Kidney (tissue), 14 donors: Measurements from ENCODE around the gene VPS35L. TPM values are rescaled to one million over a fixed set of nuclear protein-coding genes. Genes with fewer than 3 reads are reported as not detected.

Experiments used
- DNase-seq, 5 donors: peaks; one replicate each; pipeline ENCODE4 v3.0.0-alpha.2; 2013 to 2020
- FAIRE-seq: peaks from 2 replicates; lab custom pipeline; 2012; peaks lifted over from hg19 to GRCh38; lab: Jason Lieb, UNC
- H3K27ac ChIP-seq, 2 donors: one replicate each; pipeline ENCODE4 v1.7.0; 2013; ENCODE audit warnings: low read depth in 2 of 2, low read length in 2 of 2, inconsistent platforms in 1 of 2
- H3K27me3 ChIP-seq: one replicate; pipeline ENCODE4 v1.7.1; 2013; ENCODE audit warnings: low read length, inconsistent platforms; ENCODE audit not compliant: control insufficient read depth, insufficient read depth
- H3K36me3 ChIP-seq, 3 donors: one replicate each; pipeline versions ENCODE4 v1.7.0 to v1.7.1; 2013; ENCODE audit warnings: low read length in 3 of 3, control low read depth in 1 of 3, inconsistent platforms in 1 of 3; ENCODE audit not compliant: insufficient read depth in 3 of 3, control insufficient read depth in 2 of 3
- H3K4me1 ChIP-seq, 3 donors: one replicate each; pipeline versions ENCODE4 v1.7.0 to v1.7.1; 2013; ENCODE audit warnings: low read length in 3 of 3, inconsistent platforms in 1 of 3, low read depth in 1 of 3; ENCODE audit not compliant: control insufficient read depth in 2 of 3, insufficient read depth in 2 of 3
- H3K4me3 ChIP-seq, 3 donors: one replicate each; pipeline versions ENCODE4 v1.7.0 to v1.8.1; 2013; ENCODE audit warnings: low read length in 3 of 3, control low read depth in 1 of 3, inconsistent platforms in 1 of 3
- H3K9ac ChIP-seq, 3 donors: one replicate each; pipeline versions ENCODE4 v1.7.0 to v1.7.1; 2013; ENCODE audit warnings: low read length in 3 of 3, control low read depth in 1 of 3, inconsistent platforms in 1 of 3
- H3K9me3 ChIP-seq, 3 donors: one replicate each; pipeline versions ENCODE4 v1.7.0 to v1.7.1; 2013; ENCODE audit warnings: low read length in 3 of 3, control low read depth in 1 of 3, inconsistent platforms in 1 of 3; ENCODE audit not compliant: control insufficient read depth in 2 of 3, insufficient read depth in 1 of 3
- intact Hi-C: fragments of 100-400 bp; cut with DNase I; formaldehyde crosslinking; loops from one replicate; pipeline ENCODE4 v1.11.1; 2022
- polyA plus RNA-seq: library from polyadenylated mRNA; stranded (reverse); fragments of 350-450 nt; fragmentation: Illumina TruSeq; extraction: RNeasy Lipid Tissue Mini Kit (QIAGEN cat#74804); gene quantifications from one replicate; pipeline ENCODE4 v1.2.3, GENCODE V29; 2014; ENCODE audit warnings: low read depth, low replicate concordance; ENCODE audit not compliant: insufficient read depth
- total RNA-seq: library from RNA; stranded (reverse); fragmentation: NEBNext Ultra II Directional; extraction: Animal tissue kit (Norgen Biotek cat#: 25700); gene quantifications from one replicate; pipeline ENCODE4 v1.2.1, GENCODE V29; 2021
- TF ChIP-seq, protein P1 (sequence below): IDR thresholded peaks from 3 replicates; pipeline ENCODE4 v1.5.1; 2012; ENCODE audit warnings: mild to moderate bottlenecking, moderate library complexity, borderline replicate concordance; ENCODE audit not compliant: insufficient read depth; ENCODE audit errors: extremely low read depth
- donor health status: control.
- donor health status: control.
- donor health status: control.
- donor health status: control.
- donor health status: control.
- donor health status: DM: yes; HTN: yes; CAD: no.
- donor health status: Normal renal cell carcinoma (clear cell type).

The VPS35L gene
- total and polyA plus RNA-seq, 2 donors from 2014 or later, result 42.4 to 63.5 TPM

DNA sequence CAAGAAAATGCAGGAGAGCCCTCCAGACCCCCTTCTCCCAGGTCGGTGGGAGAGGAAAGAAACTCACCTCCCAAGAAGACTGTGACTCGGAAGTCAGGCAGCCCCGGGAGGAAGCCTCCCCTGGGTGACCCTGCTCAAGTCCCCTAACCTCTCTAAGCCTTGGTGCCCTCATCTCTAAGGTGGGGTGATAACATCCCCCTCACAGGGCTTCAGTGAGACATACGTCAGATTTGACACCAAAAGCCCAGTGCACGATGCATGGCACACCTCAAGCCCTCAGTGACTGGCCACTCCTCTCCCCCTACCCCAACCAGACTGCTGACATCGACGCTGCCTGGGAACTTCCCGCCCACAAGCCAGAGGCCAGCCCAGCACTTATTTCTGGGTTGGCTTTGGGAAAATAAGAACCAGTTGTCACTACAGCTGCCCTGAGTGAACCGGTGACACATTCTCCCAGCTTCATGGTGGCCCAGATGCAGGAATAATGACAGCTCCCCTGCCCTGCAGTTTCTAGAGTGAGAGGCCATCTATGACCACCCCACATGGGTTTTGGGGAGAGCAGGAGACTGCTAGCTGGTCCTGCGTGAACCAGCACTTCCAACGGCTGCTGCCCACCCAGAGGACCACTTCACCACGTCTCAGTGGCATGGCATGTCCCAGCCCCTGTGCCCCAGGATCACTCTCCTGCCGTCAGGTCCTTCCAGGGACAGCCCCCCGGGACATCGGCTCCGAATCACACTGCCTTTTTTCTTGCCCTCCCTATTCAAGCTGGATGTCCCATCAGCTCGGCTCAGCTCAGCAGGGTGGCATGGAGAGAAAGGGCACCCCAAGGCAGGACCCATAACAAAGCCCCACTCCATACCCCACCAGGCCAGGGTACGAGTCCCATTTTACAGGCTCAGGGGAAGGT, 153.0 kb downstream of the VPS35L start:
- no peak overlapping the region for H3K9ac ChIP-seq
- TF ChIP-seq, protein P1, sequence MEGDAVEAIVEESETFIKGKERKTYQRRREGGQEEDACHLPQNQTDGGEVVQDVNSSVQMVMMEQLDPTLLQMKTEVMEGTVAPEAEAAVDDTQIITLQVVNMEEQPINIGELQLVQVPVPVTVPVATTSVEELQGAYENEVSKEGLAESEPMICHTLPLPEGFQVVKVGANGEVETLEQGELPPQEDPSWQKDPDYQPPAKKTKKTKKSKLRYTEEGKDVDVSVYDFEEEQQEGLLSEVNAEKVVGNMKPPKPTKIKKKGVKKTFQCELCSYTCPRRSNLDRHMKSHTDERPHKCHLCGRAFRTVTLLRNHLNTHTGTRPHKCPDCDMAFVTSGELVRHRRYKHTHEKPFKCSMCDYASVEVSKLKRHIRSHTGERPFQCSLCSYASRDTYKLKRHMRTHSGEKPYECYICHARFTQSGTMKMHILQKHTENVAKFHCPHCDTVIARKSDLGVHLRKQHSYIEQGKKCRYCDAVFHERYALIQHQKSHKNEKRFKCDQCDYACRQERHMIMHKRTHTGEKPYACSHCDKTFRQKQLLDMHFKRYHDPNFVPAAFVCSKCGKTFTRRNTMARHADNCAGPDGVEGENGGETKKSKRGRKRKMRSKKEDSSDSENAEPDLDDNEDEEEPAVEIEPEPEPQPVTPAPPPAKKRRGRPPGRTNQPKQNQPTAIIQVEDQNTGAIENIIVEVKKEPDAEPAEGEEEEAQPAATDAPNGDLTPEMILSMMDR, result no peak
- peak in 2 of 5 donors; percentile 13 to 64 for DNase-seq

GRCh38 chr16:19709381-19710136, 154.1 kb downstream of the VPS35L start:
- Histone ChIP-seq H3K4me1 (peaks cover 0 to 6% (median 5%) of the 10 kb centered on the region in 3 donors), H3K9ac (no peak overlapping the region), H3K27ac (no peak overlapping the region), H3K36me3 (peaks cover 0 to 29% (median 5%) of the 10 kb centered on the region in 3 donors), H3K4me3 (no peak overlapping the region), H3K9me3 (no peaks in the 10 kb centered on the region), H3K27me3 (no peaks in the 10 kb centered on the region)
- TF ChIP-seq, protein P1, result no peak
- intact Hi-C loops, result no loop called here
- peak in 1 of 5 donors; percentile 48 for DNase-seq
- FAIRE-seq, result no peak

More for the DNA sequence above, 153.0 kb downstream of the VPS35L start:
- Histone ChIP-seq H3K9me3 (no peaks in the 10 kb centered on the region), H3K4me3 (no peak overlapping the region), H3K36me3 (peaks cover 0 to 31% (median 4%) of the 10 kb centered on the region in 3 donors), H3K27me3 (no peaks in the 10 kb centered on the region), H3K4me1 (peaks cover 0 to 6% (median 5%) of the 10 kb centered on the region in 3 donors), H3K27ac (no peak overlapping the region)
- intact Hi-C loops, result no loop called here
- FAIRE-seq, result no peak

DNA sequence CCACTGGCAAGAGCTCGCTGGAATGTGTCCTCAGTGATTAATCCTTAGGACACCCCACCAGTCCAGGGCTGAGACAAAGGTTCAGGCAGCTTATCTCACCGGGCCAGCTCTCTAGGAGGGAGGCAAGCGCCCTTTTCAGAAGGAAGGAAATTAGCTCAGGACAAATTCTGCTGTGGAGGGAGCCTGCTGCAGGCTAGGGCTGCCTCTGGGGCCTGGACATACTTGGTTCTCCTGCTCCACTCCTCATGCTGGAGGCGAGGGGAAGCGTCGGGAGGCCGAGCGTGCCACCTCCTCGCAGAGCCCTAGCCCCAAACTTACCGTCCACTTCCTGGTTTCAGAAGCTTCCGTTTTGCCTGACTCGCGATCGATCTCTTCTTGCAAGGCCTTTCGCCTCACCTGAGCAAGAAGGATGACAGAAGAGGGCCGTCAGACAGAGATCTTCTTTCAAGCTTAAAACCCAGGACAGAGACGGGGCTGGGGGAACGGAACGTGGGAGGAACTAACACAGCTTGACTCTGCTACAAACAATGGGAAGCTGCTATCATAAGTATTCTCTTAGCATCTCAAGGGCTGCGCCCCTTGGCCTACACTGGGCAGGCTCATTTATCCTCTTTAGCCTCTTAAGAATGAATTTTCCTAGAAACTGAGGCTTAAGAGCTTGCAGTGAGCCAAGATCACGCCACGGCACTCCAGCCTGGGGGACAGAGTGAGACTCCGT, 154.8 kb downstream of the VPS35L start:
- Histone ChIP-seq H3K4me3 (no peak overlapping the region), H3K9ac (no peak overlapping the region), H3K27ac (no peak overlapping the region), H3K27me3 (no peaks in the 10 kb centered on the region), H3K4me1 (peaks cover 0 to 6% (median 5%) of the 10 kb centered on the region in 3 donors), H3K36me3 (peaks cover 0 to 21% (median 3%) of the 10 kb centered on the region in 3 donors), H3K9me3 (no peaks in the 10 kb centered on the region)
- no peak for FAIRE-seq
- intact Hi-C loops, result no loop called here
- TF ChIP-seq, protein P1, result no peak
- DNase-seq, result peak in 1 of 5 donors; percentile 52
